Prostate gland (tissue), 2 donors: ENCODE measurements around the gene CSMD2.

Experiments
- CTCF ChIP-seq, 4 experiments: fragments of 200-600 bp in 2 of 4; fragments of 450-650 bp in 2 of 4; sonication (generic) in 2 of 4; IDR thresholded peaks; 1 replicate in 3 of 4; 2 replicates in 1 of 4; pipeline ENCODE4 v1.5.1; 2016 to 2019; ENCODE audit warnings: antibody characterized with exemption in 4 of 4, mild to moderate bottlenecking in 2 of 4, moderate library complexity in 2 of 4
- POLR2A ChIP-seq: fragments of 450-650 bp; IDR thresholded peaks from one replicate; pipeline ENCODE4 v1.6.1; 2016; ENCODE audit warnings: antibody characterized with exemption, mild to moderate bottlenecking

GRCh38 chr1:33828059-33828458 lies 337.0 kb downstream of the CSMD2 start:
- TF ChIP-seq CTCF (IDR thresholded peaks at IDR 0.05) (no peak), POLR2A (no peak)
